Nephron progenitor cell (in vitro differentiated cells): Measurements from ENCODE around the gene TSGA10.
"Not testable (repeated sequence)": the region's sequence is repeated elsewhere in the genome, so short reads cannot be mapped to it uniquely, and the experiment has no call there.

Experiments used
- DNase-seq: peaks from one replicate; pipeline ENCODE4 v3.0.0; 2021
- H3K27ac Mint-ChIP-seq: 2 replicates; pipeline ENCODE4 v1.8.0; 2021; ENCODE audit warnings: mild to moderate bottlenecking, moderate library complexity, mixed read lengths
- H3K27me3 Mint-ChIP-seq: 2 replicates; pipeline ENCODE4 v1.8.0; 2021; ENCODE audit warnings: mild to moderate bottlenecking, low read depth, mixed read lengths; ENCODE audit not compliant: poor library complexity
- H3K36me3 Mint-ChIP-seq: 2 replicates; pipeline ENCODE4 v1.8.0; 2021; ENCODE audit warnings: low read depth, mixed read lengths
- H3K4me1 Mint-ChIP-seq: 2 replicates; pipeline ENCODE4 v1.8.0; 2021; ENCODE audit warnings: mixed read lengths
- H3K4me3 Mint-ChIP-seq: 2 replicates; pipeline ENCODE4 v1.8.0; 2021; ENCODE audit warnings: mild to moderate bottlenecking, moderate library complexity, mixed read lengths
- H3K9me3 Mint-ChIP-seq: 2 replicates; pipeline ENCODE4 v1.8.0; 2021; ENCODE audit warnings: mild to moderate bottlenecking, moderate library complexity, mixed read lengths
- TF ChIP-seq, protein P1 (sequence below): fragments of 200-600 bp; sonication (generic); IDR thresholded peaks from 2 replicates; pipeline ENCODE4 v1.5.0; 2021; ENCODE audit warnings: antibody characterized with exemption

The TSGA10 gene

DNA sequence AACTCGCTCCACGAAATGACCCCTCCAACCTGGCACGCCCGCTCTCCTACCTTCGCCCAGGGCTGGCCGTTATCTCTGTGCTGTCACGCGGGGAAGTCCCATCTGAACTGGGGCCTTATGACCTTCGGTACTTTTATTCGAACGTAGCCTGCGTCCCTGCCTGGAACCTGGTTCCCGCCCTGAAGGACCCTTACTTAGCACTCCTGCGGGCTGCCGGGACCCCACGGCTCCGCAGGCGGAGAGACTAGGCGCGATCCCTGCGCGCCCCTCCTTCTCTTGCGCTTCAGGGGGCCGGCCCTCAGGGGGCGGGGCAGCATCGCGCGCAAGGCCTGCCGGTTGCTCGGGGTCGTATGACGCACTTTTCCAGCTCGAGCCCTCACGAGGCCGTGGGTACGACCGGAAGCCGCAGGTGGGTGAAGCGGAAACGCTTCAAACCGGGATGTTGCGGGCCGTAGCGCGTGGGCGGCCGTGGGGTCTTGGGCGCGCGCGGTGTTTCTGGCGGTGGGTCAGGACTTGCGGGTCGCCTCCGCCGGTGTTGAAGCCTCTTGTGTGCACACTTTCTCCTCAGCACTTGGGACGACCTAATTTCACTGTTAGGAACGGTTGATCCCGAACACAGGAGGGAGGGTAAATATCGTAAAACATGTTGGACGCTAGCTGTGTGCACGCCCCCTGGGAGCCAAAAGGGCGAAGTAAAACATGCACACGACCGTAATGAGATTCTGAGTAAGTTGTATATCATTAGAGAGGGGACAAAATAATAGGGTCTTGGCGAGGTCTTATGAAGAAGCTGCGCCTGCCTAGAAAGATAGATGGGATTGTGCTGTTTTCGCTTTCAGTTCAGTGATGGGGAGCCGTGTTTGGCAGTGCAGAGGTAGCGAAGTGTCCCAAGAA, at the start of gene TSGA10, which contains the start of gene LIPT1:
Gene TSGA10, minus strand, starts transcription at position 300 of the 894 bp plus-strand sequence. CDS start 45,503 bp downstream, outside the sequence.
Gene LIPT1, plus strand, starts transcription at position 325 of the 894 bp plus-strand sequence. CDS start 6,991 bp downstream, outside the sequence.
- H3K27ac Mint-ChIP-seq: peak within 1 kb of the TSS; percentile 73
- peak; percentile 87 for DNase-seq
- H3K36me3 Mint-ChIP-seq: peaks cover 33% of the 10 kb centered on the region
- TF ChIP-seq, protein P1, sequence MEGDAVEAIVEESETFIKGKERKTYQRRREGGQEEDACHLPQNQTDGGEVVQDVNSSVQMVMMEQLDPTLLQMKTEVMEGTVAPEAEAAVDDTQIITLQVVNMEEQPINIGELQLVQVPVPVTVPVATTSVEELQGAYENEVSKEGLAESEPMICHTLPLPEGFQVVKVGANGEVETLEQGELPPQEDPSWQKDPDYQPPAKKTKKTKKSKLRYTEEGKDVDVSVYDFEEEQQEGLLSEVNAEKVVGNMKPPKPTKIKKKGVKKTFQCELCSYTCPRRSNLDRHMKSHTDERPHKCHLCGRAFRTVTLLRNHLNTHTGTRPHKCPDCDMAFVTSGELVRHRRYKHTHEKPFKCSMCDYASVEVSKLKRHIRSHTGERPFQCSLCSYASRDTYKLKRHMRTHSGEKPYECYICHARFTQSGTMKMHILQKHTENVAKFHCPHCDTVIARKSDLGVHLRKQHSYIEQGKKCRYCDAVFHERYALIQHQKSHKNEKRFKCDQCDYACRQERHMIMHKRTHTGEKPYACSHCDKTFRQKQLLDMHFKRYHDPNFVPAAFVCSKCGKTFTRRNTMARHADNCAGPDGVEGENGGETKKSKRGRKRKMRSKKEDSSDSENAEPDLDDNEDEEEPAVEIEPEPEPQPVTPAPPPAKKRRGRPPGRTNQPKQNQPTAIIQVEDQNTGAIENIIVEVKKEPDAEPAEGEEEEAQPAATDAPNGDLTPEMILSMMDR: no peak
- no peaks in the 10 kb centered on the region for H3K27me3 Mint-ChIP-seq
- H3K4me1 Mint-ChIP-seq: peaks cover 51% of the 10 kb centered on the region
- no peaks in the 10 kb centered on the region for H3K9me3 Mint-ChIP-seq
- H3K4me3 Mint-ChIP-seq: no peak within 1 kb of the TSS

DNA sequence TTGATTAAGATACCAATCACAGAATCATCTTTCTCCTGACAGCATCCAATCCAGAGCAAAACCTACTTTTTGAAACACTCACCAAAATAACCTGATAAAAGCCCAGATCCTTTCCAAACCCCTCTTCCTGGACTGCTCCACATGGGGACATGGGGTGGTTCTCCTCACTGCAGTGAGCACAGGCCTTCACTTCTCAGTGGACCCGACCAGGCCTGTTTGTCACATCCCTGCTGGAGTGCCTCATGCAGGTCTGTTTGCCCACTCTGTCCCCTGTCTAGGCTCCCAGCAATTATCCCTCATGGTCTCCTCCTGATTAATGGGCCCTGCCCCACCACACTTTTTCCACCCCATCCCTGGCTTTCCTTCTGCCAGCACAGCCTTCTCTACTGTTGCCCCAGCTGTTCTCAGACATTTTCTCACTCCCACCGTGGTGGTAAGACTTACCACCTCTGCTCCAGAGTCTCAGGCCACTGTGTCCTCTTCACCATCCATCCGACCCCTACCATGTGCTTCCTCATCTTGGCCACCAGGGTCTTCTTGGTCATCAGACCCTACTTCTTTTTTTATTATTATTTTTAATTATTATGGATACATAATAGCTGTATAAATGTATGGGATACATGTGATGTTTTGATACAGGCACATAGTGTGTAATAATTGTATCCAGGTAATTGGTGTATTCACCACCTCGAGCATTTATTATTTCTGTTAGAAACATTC, 47.4 kb upstream of the TSGA10 start:
- H3K4me3 Mint-ChIP-seq: no peak overlapping the region
- no peak for DNase-seq
- peaks cover 39% of the 10 kb centered on the region for H3K9me3 Mint-ChIP-seq
- peaks cover 3% of the 10 kb centered on the region for H3K27me3 Mint-ChIP-seq
- H3K4me1 Mint-ChIP-seq: no peaks in the 10 kb centered on the region
- H3K27ac Mint-ChIP-seq: peak overlapping the region; percentile 95
- peaks cover 60% of the 10 kb centered on the region for H3K36me3 Mint-ChIP-seq
- TF ChIP-seq, protein P1: no peak

GRCh38 chr2:99200076-99200800, 45.5 kb upstream of the TSGA10 start:
- no peaks in the 10 kb centered on the region for H3K4me1 Mint-ChIP-seq
- peaks cover 3% of the 10 kb centered on the region for H3K27me3 Mint-ChIP-seq
- peak overlapping the region; percentile 43 for H3K27ac Mint-ChIP-seq
- TF ChIP-seq, protein P1: no peak
- no peak overlapping the region for H3K4me3 Mint-ChIP-seq
- H3K9me3 Mint-ChIP-seq: peaks cover 21% of the 10 kb centered on the region
- DNase-seq: no peak
- peaks cover 50% of the 10 kb centered on the region for H3K36me3 Mint-ChIP-seq

DNA sequence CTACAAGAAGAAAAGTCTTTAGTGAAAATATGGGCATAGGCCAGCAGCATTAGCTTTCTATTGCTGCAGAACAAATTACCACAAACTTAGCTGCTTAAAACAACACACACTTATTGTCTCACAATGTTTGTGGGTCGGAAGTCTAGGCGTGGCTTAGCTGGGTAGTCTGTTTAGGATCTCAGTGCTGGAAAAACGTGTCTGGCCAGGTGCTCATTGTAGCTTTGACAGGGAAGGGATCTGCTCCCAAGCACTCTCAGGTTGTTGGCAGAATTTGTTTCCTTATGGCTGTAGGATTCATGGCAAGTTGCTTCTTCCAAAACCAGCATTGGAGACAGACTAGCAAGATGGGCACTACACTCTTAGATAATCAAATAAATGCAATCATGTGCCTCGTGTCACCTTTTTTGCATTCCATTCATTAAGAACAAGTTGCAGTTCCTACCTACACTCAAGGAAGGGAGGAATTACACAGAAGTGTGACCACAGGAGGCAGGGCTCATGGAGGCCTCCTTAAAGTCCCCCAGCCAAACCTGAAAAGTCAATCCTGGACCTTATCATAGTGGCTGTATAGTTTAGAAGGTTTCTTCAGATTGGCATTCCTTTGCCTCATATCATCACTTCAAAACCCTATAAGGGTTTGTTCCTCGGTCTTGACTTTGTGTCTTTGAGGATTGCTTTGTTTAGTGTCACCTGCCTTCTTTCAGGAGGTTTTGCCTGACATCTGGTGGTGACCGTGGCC, 43.5 kb upstream of the TSGA10 start:
- no peaks in the 10 kb centered on the region for H3K4me1 Mint-ChIP-seq
- DNase-seq: no peak
- no peak overlapping the region for H3K4me3 Mint-ChIP-seq
- H3K9me3 Mint-ChIP-seq: peaks cover 4% of the 10 kb centered on the region
- H3K36me3 Mint-ChIP-seq: peaks cover 41% of the 10 kb centered on the region
- H3K27ac Mint-ChIP-seq: peak overlapping the region; percentile 75
- H3K27me3 Mint-ChIP-seq: no peaks in the 10 kb centered on the region
- TF ChIP-seq, protein P1: no peak

DNA sequence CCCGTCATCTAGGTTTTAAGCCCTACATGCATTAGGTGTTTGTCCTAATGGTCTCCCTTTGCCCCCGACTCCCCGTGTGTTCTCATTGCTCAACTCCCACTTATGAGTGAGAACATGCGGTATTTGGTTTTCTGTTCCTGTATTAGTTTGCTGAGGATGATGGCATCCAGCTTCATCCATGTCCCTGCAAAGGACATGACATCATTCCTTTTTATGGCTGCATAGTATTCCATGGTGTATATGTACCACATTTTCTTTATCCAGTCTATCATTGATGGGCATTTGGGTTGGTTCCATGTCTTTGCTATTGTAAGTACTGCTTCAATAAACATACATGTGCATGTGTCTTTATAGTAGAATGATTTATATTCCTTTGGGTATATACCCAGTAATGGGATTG, 37.6 kb upstream of the TSGA10 start:
- not testable (repeated sequence) for H3K27me3 Mint-ChIP-seq

More for the DNA sequence above, 37.6 kb upstream of the TSGA10 start:
- H3K36me3 Mint-ChIP-seq: peaks cover 70% of the 10 kb centered on the region
- H3K9me3 Mint-ChIP-seq, H3K4me1 Mint-ChIP-seq, DNase-seq, H3K27ac Mint-ChIP-seq, H3K4me3 Mint-ChIP-seq: not testable (repeated sequence)
